B cell (primary cell): ENCODE results near the gene RNF44.

Source experiments
- EZH2 ChIP-seq: IDR thresholded peaks from 2 replicates; pipeline ENCODE4 v1.6.1; 2012; ENCODE audit warnings: borderline replicate concordance, low read depth, mild to moderate bottlenecking, moderate library complexity, low read length; ENCODE audit not compliant: insufficient read depth, poor library complexity, severe bottlenecking
- TF ChIP-seq, protein P1 (sequence below): fragments of 200-600 bp; IDR thresholded peaks from one replicate; pipeline ENCODE4 v1.8.0; 2022; ENCODE audit warnings: antibody characterized with exemption, mild to moderate bottlenecking

GRCh38 chr5:176570044-176570443 lies 32.8 kb upstream of the RNF44 start:
- TF ChIP-seq, protein P1, sequence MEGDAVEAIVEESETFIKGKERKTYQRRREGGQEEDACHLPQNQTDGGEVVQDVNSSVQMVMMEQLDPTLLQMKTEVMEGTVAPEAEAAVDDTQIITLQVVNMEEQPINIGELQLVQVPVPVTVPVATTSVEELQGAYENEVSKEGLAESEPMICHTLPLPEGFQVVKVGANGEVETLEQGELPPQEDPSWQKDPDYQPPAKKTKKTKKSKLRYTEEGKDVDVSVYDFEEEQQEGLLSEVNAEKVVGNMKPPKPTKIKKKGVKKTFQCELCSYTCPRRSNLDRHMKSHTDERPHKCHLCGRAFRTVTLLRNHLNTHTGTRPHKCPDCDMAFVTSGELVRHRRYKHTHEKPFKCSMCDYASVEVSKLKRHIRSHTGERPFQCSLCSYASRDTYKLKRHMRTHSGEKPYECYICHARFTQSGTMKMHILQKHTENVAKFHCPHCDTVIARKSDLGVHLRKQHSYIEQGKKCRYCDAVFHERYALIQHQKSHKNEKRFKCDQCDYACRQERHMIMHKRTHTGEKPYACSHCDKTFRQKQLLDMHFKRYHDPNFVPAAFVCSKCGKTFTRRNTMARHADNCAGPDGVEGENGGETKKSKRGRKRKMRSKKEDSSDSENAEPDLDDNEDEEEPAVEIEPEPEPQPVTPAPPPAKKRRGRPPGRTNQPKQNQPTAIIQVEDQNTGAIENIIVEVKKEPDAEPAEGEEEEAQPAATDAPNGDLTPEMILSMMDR: no peak
- no peak for TF ChIP-seq EZH2
